GM18858 (cell line): ENCODE measurements around the gene ZNF691.
A peak's percentile ranks its signal among the peaks of the same experiment; 100 is the strongest.
"Not testable (repeated sequence)": the region's sequence is repeated elsewhere in the genome, so short reads cannot be mapped to it uniquely, and the experiment has no call there.

Experiments
- ATAC-seq: cut with Tn5 transposase; IDR thresholded peaks from one replicate; pipeline ENCODE4 v1.9.1; 2021; ENCODE audit not compliant: unreplicated experiment

Gene ZNF691, protein sequence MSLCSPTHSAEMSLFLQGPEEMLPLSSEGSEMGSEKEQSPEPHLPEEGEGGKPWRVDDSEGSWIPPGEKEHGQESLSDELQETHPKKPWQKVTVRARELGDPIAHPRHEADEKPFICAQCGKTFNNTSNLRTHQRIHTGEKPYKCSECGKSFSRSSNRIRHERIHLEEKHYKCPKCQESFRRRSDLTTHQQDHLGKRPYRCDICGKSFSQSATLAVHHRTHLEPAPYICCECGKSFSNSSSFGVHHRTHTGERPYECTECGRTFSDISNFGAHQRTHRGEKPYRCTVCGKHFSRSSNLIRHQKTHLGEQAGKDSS

DNA sequence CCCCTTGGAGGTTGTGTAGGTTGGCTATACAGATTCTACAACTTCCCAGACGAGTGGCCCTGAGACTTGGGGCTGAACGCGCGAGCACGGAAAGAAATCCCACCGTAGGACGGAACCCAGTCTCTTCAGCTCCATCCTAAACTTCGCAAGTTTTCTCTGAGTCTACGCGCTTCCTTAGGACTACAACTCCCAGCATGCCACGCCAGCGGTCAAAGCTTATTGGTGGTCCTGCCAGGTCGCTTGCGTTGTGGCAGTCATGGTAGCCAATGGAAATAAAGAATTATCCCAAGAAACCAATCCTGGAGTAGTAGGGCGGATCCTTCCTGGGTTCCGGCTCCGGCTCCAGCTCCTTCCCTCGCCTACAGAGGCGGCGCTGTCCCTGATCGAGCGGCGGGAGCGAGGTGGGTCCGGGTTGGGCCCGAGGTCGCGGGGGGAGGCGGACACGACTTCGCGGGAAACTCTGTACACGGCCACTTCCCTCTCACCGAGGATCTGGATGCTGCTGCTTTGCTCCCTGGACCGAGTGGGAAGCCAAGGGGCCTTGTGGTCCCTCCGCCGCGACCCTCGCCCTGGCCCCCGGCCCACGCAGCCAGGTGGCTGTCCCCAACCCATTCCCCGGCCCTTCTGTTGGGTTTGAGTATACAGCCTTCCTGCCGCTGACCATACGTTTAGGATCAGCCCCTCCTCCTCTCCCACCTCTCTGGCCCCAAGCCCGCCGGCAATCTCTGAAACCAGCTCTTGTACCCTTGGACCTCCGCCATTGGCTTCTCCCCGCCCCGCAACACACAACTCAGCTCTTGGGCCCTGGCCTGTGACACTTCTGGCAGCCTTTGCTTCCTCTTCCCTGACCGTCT, at the start of gene ZNF691:
TSS of gene ZNF691 (plus strand) at position 357 of the 854 bp plus-strand sequence. CDS start 3,046 bp downstream, outside the sequence.
- peak; percentile 73 for ATAC-seq

DNA sequence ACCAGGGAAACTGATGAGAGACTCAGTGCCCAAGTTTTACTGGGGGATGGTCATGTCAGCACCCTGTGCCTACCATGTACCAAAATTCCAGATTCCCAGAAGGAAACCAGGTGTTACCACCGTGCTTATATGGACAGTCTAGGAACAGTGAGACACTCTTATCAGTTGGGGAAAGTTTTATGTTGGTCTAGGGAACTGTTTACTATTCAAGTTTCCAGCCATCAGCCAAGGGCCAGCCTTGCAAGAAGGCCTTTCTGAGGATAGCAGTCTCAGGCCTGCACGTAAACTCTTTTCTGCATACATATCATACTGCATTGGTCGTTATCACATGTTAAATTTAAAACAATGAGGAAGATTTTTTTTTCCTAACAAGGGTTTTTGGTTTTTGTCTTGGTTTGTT, 49.0 kb upstream of the ZNF691 start:
- no peak for ATAC-seq

DNA sequence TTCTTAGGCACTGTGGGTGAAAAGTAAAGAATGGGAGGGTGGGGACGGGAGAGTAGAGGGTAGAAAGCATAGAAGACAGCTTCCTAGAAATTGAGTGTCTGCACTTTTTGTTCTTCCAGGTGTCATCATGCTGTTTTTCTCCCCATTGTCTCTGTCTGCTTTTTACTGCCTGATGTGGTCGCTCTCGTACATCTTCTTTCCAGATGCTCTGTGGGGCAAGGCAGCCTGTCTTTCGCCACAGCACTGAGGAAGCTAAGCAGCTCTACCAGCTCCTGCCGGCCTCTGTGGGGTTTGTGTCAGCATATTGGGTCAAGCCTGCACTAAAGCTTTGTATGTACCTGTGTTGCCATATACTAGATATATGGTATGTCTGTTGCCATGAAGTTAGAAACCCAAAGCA, 48.4 kb upstream of the ZNF691 start:
- ATAC-seq = no peak

DNA sequence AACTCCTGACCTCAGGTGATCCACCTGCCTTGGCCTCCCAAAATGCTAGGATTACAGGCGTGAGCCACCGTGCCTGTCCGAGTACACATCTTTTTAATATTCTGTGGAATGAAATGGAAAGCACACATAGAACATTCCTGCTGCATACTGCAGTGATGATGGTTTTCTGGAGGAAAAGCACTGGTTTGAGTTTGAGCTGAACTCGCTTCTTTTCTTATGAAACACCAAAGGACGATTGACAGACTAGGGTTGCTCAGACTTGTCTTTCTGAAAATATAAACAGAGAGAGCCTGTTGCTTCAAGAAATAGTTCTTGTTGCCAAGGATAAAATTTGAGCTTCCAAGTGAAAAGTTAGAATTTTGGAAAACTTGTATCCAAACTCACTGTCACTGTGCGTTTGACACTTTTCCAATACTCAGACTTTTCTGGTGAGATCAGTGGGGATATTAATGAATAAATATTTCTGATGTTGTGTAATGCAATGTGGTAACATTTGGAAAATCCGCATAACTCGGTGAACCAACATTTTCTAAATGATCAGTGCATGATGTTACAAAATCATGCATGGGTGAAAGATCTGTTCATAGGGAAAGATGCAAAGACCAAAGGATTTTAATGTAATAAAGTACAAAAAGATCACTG, 44.5 kb upstream of the ZNF691 start:
- ATAC-seq = no peak

DNA sequence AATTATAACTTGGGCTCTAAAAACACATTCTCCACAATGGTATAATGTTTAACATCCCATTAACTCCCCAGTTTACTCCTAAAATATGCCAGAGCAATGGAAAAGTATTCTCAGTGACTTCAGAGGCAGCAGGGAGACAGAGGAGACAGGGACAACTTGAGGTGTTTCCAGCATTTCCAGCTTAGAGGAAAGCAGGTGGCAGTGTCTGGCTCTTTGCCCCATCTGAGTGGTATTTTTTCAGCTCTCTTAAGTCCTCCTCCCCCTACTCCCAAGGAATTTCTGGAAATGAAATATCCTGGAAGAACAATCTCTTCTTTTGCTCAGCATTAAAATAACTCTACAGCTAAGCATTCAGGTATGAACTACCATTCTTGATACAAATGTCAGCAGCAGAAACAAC, 40.2 kb upstream of the ZNF691 start:
- ATAC-seq = no peak

DNA sequence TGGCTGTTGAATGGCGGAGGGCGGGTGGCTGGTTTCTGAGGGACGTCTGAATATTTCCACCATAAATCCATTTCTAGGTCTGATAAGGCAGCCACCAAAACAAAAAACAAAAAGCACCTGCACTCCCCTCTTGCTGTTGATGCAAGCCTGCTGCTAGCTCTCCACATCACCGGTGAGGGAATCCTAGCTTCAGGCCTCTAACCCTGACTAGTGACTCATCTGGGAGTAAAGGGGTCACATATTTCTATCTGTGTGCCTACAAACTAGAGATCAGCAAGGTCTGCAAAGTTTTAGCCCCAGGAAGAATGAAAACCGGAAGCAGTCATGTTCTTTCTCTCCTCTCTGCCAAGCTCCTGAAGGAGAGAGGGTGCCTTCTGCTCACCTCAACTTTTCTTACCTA, 39.8 kb upstream of the ZNF691 start:
- no peak for ATAC-seq

DNA sequence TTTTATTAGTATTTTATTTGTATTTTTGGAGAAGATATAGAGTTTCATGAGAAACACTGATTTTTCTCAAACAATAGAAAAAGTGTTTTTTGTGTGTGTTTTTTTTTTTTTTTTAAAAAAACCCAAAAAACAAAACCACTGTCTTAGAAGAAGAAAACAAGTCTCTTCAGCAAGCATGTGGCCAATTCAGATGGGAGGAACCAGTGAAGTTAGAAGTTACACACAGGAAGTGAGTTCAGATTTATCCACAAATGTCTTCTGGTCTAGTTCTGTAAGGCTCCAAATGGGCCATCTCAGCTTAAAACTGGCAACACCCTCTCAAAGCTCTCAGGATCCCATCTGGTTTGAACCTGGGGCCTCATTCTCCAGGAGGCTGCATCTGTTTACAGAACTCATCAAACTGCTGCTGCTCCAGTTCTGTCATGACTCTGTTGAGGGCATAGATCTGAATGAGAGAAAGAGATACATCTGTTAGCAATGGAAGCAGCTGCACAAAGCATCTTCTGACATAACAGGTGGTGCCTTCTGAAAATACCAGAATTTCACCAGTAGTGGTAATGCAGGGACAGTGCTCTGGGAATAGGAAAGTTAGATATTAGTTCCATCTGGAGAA, 39.3 kb upstream of the ZNF691 start:
- no peak for ATAC-seq

DNA sequence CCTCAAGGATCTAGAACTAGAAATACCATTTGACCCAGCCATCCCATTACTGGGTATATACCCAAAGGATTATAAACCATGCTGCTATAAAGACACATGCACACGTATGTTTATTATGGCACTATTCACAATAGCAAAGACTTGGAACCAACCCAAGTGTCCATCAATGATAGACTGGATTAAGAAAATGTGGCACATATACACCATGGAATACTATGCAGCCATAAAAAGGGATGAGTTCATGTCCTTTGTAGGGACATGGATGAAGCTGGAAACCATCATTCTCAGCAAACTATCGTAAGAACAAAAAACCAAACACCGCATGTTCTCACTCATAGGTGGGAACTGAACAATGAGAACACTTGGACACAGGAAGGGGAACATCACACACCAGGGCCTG, 31.6 kb upstream of the ZNF691 start:
- ATAC-seq = not testable (repeated sequence)

DNA sequence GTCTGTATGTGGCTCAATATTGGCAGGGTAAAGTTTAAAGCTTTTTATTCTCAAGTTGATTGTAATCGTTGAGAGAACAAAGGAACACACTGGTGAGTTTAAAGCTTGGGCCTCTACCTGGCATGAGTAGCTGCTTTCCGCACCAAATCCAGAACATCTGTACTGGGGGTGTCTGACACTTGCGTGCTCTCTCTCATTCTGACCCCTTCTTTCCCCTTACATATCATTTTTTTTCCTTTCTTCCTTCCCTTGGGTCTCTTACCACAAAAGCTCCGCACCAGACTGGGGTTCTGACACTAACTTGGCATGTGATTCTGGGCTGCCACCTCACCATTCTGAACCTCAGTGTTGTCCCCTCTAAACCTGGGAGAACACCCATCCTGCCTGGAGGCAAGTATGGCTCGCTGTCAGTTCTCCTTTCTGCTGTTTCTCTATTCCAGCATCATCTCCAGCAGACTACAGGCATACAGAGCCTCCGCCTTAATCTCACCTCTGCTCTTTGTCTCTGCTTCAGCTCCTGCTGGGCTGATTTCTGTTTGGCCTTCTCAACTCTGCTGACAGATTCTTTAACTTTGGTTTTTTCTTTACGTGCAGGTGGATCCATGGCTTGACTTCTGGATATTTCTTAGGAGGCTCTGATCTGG, 30.4 kb upstream of the ZNF691 start:
- ATAC-seq = no peak

DNA sequence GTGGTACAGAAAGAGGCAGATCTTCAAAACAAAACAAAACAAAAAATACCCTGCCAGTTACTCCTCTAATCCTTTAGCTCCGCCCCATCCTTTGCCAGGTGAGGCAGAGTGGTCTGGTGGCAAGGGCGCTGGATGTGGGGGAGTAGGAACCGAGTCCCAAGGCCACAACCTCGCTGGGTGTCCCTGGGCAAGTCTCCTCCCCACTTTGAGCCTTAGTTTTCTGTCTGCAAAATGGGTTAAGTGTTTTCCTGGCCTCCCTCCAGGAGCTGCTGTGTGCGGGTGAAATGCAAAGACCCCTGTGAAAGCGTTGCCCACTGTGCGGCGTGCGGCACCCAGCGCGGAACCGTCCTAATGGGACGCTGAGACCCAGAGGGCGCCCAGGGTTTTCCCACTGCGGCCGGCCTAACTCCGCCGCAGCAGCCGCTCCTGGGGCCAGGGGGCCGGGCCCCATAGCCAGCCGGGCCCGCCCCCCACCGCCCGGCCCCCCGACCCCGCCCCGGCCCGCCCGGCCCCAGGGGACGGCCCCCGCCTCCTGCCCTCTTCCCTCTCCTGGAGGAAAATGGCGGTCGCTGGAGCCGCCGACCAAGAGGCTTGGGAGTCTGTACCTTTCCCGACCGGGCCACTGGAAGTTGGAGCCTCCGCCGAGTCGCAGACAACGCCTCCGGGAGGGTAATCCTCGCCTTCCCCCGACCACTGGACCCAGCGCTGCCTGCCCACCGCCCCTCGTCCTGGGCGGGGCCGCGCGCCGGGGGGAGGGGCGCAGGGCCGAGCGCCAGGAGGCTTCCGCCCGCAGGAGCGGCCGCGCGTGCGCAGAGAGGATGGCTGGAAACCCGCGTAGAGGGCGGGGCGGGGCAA, 29.6 kb upstream of the ZNF691 start, which contains the start of the genes ERMAP and SVBP:
TSS of gene ERMAP (plus strand) at position 538 of the 855 bp plus-strand sequence. CDS start 13,327 bp downstream, outside the sequence.
TSS of gene SVBP (minus strand) at position 813 of the 855 bp plus-strand sequence. CDS start 853 bp downstream, outside the sequence.
- ATAC-seq = no peak

DNA sequence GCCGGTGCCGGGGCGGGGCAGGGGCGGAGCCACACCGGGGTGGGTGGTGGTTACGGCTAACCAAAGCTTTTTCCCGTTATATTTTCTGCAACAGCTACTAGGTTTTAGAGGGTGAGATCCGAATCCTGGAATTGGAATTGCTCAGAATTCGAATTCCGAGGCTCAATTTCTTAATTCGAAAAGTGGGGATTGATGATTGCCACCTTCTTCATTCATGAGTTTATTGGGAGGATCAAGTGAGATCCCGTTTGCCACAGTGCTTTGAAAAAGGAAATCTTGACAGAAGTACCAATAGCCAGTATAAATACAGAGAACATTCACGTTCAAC, 29.0 kb upstream of the ZNF691 start:
- ATAC-seq = no peak

DNA sequence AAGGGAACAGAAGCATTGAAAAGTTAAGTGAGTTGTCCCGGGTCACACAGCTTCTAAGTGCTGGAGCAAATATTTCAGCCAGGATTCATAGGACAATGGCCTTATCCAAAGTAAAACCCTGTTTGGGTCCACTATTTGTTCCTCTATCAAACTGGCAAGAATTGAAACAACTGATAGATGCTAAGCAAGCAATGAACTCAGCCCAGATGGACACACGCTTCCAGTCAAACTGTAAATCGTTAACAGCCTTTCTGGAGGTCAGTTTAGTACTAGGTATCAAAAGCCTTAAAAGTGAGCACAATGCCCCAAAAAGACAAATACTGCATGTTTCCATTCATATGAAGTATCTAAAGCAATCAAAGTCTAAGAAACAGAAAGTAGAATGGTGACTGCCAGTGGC, 28.4 kb upstream of the ZNF691 start:
- no peak for ATAC-seq

DNA sequence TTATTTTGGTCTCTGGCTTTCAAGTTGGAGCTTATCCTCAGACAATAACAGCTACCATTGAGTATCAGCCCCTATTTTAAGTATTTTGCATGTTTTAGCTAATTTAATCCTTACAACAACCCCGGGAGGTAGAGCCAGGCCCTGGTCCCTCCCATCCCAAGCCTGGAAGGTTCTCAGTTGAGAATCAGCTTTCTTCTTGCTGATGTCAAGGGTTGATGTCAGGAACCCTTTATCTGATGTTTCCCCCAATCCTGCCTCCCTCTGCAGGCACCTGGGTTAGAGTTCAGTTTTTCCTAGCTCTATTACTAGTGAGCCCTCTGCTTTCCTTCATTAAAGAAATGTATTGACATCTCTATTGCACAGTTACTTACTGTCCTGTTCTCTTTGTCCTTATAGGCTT, 25.6 kb upstream of the ZNF691 start:
- ATAC-seq = no peak

DNA sequence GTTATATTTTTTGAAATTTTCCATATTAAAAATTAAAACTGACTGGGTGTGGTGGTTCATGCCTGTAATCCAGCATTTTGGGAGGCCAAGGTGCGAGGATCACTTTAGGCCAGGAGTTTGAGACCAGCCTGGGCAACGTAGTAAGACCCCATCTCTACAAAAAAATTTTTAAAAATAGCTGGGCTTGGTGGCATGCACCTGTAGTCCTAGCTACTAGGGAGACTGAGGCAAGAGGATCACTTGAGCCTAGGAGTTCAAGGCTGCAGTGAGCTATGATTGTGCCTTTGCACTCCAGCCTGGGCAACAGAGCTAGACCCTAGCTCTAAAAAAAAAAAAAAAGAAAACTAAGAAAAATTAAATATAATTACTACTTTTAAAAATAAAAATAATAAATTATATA, 24.7 kb upstream of the ZNF691 start:
- no peak for ATAC-seq

DNA sequence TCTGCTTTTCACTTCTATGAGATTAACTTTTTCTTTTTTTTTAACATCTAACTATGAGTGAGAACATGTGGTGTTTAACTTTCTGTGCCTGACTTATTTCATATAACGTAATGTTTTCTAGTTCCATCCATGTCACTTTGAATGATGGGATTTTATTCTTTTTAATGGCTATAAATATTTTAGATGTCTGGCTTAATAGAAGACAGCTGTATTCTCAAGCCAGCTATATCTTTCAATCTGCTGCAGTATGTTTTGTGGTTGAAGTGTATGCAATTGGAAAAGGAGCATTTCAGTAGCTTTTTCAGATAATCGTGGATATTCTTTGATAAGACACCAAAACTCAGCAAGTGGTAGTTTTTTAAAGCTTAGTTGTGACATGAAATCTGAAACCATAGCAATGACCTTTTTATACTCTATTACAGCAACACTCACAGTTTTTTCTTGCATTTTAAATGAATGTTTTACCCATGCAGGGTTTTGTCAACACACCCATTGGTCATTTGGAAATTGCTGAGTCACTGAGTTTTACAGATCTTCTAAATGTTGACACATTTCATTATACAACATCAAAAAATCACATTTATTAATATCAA, 23.5 kb upstream of the ZNF691 start:
- no peak for ATAC-seq

DNA sequence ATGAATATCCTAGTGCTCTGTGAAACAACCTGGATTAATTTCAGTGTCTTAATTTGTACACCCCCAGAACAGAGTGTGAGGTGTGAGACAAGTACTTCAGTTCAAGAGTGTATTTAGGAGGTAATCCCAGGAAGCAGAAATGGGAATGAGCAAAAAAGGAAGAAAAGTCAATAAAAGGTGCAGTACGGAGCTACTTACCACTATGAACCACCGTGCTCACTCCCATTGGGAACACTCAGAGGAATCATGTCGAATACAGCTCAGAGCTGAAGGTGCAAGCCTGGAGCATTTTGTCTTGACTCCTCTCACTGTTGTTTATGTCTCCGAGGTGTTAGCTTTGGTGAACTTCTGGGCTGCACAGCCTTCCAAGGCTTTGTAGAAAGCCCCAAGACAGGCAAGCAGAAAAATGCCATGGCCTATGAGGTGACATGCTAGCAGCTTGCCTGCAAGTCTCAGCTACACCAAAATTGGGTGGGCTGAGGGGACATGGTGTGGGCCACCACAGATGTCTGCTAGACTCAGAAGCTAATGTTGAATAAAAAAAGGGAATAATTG, 21.9 kb upstream of the ZNF691 start:
- ATAC-seq = no peak

DNA sequence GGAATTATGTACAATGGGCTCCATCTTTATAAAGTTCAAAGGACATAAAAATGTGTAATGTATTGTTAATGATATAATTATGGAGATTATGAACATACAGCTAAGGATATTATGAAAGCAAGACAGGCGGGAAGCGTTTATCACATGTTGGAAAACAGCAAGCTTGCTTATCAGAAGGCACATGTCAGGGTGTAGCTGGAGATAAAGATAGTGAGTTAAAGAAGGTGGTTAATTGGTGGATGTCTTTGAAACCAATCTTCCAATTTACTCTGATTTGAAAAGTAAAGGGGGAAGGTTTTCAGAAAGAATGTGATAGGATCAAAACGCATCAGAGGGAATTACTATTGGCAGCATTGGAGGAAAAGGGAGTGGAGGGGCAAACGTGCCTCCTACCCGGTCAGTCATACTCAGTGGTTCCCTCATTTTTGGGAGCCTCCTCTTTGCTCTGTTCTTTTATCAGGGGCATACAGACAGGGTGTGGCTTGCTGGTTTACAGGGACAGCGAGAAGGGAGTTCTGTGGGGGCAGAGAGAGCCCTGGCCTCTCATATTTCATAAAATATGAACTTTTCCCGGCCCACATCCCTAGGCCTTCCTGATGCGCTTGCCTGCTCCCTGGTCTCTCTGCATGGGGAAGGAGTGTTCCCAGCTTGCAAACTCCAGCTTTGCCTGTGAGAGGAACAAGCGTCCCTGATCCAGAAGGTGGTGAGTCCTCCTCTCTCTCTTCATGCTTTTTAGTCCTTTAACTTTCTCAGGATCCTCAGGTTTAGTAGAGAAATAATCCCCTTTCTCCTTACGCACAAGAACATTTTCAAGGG, 21.2 kb upstream of the ZNF691 start:
- no peak for ATAC-seq

DNA sequence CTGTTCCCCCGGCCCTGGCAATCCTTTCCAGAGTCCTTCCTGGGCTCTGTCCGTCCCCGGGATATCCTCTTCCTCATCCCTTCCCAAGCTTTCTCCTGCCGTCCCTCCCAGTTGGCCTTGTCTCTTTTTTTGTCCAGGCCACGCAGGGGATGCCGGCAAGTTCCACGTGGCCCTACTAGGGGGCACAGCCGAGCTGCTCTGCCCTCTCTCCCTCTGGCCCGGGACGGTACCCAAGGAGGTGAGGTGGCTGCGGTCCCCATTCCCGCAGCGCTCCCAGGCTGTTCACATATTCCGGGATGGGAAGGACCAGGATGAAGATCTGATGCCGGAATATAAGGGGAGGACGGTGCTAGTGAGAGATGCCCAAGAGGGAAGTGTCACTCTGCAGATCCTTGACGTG, 15.8 kb upstream of the ZNF691 start:
- no peak for ATAC-seq
